CD8-positive, alpha-beta memory T cell (primary cell): Measurements from ENCODE around the gene GPHN. TPM values are rescaled to one million over a fixed set of nuclear protein-coding genes. Genes with fewer than 3 reads are reported as not detected.
"Not testable (repeated sequence)": the region's sequence is repeated elsewhere in the genome, so short reads cannot be mapped to it uniquely, and the experiment has no call there.

Source experiments
- CTCF ChIA-PET: fragments of 350-600 bp; sonication (Branson Sonifier 250); formaldehyde crosslinking; loops from one replicate; lab custom pipeline; 2021; ENCODE audit warnings: antibody characterized with exemption; lab: Charles Lee
- POLR2A ChIA-PET: fragments of 350-600 bp; sonication (Branson Sonifier 250); formaldehyde crosslinking; loops from one replicate; lab custom pipeline; 2021; ENCODE audit warnings: antibody characterized with exemption; lab: Charles Lee
- DNase-seq, 5 donors: peaks; one replicate each; pipeline versions ENCODE4 v3.0.0 to v3.0.0-alpha.2; 2020 to 2022; ENCODE audit warnings: mixed read lengths in 1 of 5
- H3K27ac ChIP-seq: one replicate; pipeline ENCODE4 v1.7.0; 2013; ENCODE audit warnings: low read depth, mild to moderate bottlenecking, low read length, moderate library complexity
- H3K27me3 ChIP-seq: 2 replicates; pipeline ENCODE4 v1.7.0; 2013; ENCODE audit warnings: low read length, mild to moderate bottlenecking; ENCODE audit not compliant: insufficient read depth, poor library complexity, severe bottlenecking
- H3K36me3 ChIP-seq: 2 replicates; pipeline ENCODE4 v1.7.0; 2013; ENCODE audit warnings: mild to moderate bottlenecking, low read length, moderate library complexity; ENCODE audit not compliant: insufficient read depth
- H3K4me1 ChIP-seq: 2 replicates; pipeline ENCODE4 v1.7.0; 2013; ENCODE audit warnings: mild to moderate bottlenecking, low read length, moderate library complexity; ENCODE audit not compliant: insufficient read depth
- H3K4me3 ChIP-seq: 2 replicates; pipeline ENCODE4 v1.7.0; 2013; ENCODE audit warnings: mild to moderate bottlenecking, low read length
- H3K9me3 ChIP-seq: 2 replicates; pipeline ENCODE4 v1.7.0; 2013; ENCODE audit warnings: mild to moderate bottlenecking, low read length
- H3K27ac Mint-ChIP-seq, 8 donors: one replicate each; pipeline ENCODE4 v1.8.0; 2020 to 2021; ENCODE audit warnings: mixed read lengths in 8 of 8, mild to moderate bottlenecking in 6 of 8, inconsistent platforms in 3 of 8, moderate library complexity in 3 of 8
- H3K27me3 Mint-ChIP-seq, 2 donors: one replicate each; pipeline ENCODE4 v1.8.0; 2020 to 2021; ENCODE audit warnings: mixed read lengths in 2 of 2, mild to moderate bottlenecking in 1 of 2, moderate library complexity in 1 of 2
- H3K36me3 Mint-ChIP-seq, 3 donors: one replicate each; pipeline ENCODE4 v1.8.0; 2020 to 2021; ENCODE audit warnings: mixed read lengths in 3 of 3, inconsistent platforms in 1 of 3, mild to moderate bottlenecking in 1 of 3
- H3K4me1 Mint-ChIP-seq, 3 donors: one replicate each; pipeline ENCODE4 v1.8.0; 2020 to 2021; ENCODE audit warnings: mixed read lengths in 3 of 3, inconsistent platforms in 1 of 3, mild to moderate bottlenecking in 1 of 3
- H3K4me3 Mint-ChIP-seq, 7 donors: one replicate each; pipeline ENCODE4 v1.8.0; 2020 to 2021; ENCODE audit warnings: mixed read lengths in 7 of 7, mild to moderate bottlenecking in 6 of 7, moderate library complexity in 4 of 7, inconsistent platforms in 2 of 7
- H3K9me3 Mint-ChIP-seq, 5 donors: one replicate each; pipeline ENCODE4 v1.8.0; 2020 to 2022; ENCODE audit warnings: mixed read lengths in 5 of 5, mild to moderate bottlenecking in 3 of 5, moderate library complexity in 2 of 5, inconsistent platforms in 1 of 5
- polyA plus RNA-seq: library from polyadenylated mRNA; unstranded; fragments of 300-500 nt; fragmentation: Illumina TruSeq; gene quantifications from one replicate; pipeline ENCODE4 v1.2.3, GENCODE V29; 2021
- total RNA-seq, 2 experiments: library from RNA; stranded (reverse); gene quantifications; one replicate each; pipeline ENCODE4 v1.2.3, GENCODE V29; 2021

The GPHN gene
- total and polyA plus RNA-seq, 3 experiments from 2014 or later, result 6.3 to 14.8 (median 12.1) TPM

DNA sequence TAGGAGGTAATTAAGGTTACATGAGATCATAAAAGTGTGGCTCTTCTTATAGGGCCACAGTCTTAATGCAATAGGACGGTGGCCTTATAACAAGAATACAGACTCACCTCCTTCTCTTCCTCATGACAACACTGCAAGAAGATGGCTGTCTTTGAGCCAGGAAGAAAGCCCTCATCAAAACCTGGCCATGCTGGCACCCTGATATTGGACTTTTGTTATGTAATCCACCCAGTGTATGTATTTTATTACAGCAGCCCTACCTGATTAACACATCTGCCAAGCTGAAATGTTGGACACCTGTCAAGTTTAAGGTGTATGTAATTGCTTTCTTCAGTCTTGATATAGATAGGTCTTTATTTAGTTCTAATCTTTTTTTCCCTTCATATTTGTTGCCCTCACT lies 217.0 kb downstream of the GPHN start:
- Mint-ChIP-seq H3K4me3 (no peak overlapping the region), H3K27me3 (peaks cover 0 to 1% of the 10 kb centered on the region in 2 donors), H3K27ac (no peak overlapping the region), H3K4me1 (no peaks in the 10 kb centered on the region), H3K9me3 (peaks cover 12 to 44% (median 24%) of the 10 kb centered on the region in 5 donors), H3K36me3 (peaks cover 0 to 59% (median 2%) of the 10 kb centered on the region in 3 donors)
- Histone ChIP-seq H3K4me1 (no peaks in the 10 kb centered on the region), H3K36me3 (no peaks in the 10 kb centered on the region), H3K27me3 (no peaks in the 10 kb centered on the region), H3K4me3 (no peak overlapping the region), H3K27ac (no peak overlapping the region), H3K9me3 (no peaks in the 10 kb centered on the region)
- no peak for DNase-seq
- POLR2A ChIA-PET, result no interaction called here
- CTCF ChIA-PET, result no interaction called here

GRCh38 chr14:66731298-66731697 lies 223.4 kb downstream of the GPHN start:
- H3K4me1 ChIP-seq, H3K4me1 Mint-ChIP-seq, H3K27ac Mint-ChIP-seq, H3K36me3 ChIP-seq, H3K27me3 Mint-ChIP-seq, H3K27ac ChIP-seq, H3K9me3 ChIP-seq, H3K27me3 ChIP-seq, DNase-seq, CTCF ChIA-PET, POLR2A ChIA-PET, H3K4me3 ChIP-seq: not testable (repeated sequence)
- H3K9me3 Mint-ChIP-seq, result peaks cover 21 to 58% (median 40%) of the 10 kb centered on the region in 5 donors
- peak overlapping the region in 1 of 7 donors; percentile 23 for H3K4me3 Mint-ChIP-seq
- H3K36me3 Mint-ChIP-seq, result peaks cover 0 to 68% (median 2%) of the 10 kb centered on the region in 3 donors

DNA sequence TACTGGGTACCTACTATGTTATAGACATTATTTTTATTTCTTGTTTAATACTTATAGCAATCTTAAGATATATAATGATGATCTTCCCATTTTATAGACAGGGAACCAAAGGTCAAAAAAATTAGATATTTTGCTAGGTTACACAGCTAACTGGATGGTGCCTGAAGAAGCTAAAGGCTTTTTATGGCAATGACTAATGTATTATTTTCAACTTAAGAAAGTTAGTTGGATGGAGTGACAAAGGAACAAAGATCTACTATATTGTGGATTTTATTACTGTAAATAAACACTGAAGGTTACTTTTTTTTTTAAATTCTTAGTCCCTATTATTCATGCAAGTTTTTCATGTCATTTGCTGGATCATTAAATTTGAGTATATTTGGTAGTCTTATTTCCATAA lies 227.9 kb downstream of the GPHN start:
- H3K9me3 Mint-ChIP-seq, result peaks cover 17 to 38% (median 30%) of the 10 kb centered on the region in 5 donors
- peaks cover 0 to 1% of the 10 kb centered on the region in 2 donors for H3K27me3 Mint-ChIP-seq
- ChIA-PET CTCF (no interaction called here), POLR2A (no interaction called here)
- Histone ChIP-seq H3K4me3 (no peak overlapping the region), H3K36me3 (no peaks in the 10 kb centered on the region), H3K27ac (no peak overlapping the region), H3K27me3 (no peaks in the 10 kb centered on the region), H3K4me1 (no peaks in the 10 kb centered on the region), H3K9me3 (no peaks in the 10 kb centered on the region)
- no peaks in the 10 kb centered on the region for H3K4me1 Mint-ChIP-seq
- DNase-seq, result no peak
- peaks cover 0 to 51% (median 0%) of the 10 kb centered on the region in 3 donors for H3K36me3 Mint-ChIP-seq
- H3K4me3 Mint-ChIP-seq, result no peak overlapping the region
- no peak overlapping the region for H3K27ac Mint-ChIP-seq

- Mint-ChIP-seq H3K27ac (no peak overlapping the region), H3K27me3 (no peaks in the 10 kb centered on the region), H3K9me3 (peaks cover 6 to 18% (median 16%) of the 10 kb centered on the region in 5 donors), H3K4me3 (no peak overlapping the region), H3K36me3 (peaks cover 0 to 26% (median 3%) of the 10 kb centered on the region in 3 donors), H3K4me1 (no peaks in the 10 kb centered on the region)
- no peak overlapping the region for H3K27ac ChIP-seq
- DNase-seq, result no peak
- H3K4me1 ChIP-seq, result no peaks in the 10 kb centered on the region
- H3K9me3 ChIP-seq, result no peaks in the 10 kb centered on the region
- H3K4me3 ChIP-seq, result no peak overlapping the region
- CTCF ChIA-PET, result no interaction called here
- POLR2A ChIA-PET, result no interaction called here
- no peaks in the 10 kb centered on the region for H3K27me3 ChIP-seq
- H3K36me3 ChIP-seq, result no peaks in the 10 kb centered on the region
Observed at GRCh38 chr14:66739826-66740225, 231.9 kb downstream of the GPHN start.

DNA sequence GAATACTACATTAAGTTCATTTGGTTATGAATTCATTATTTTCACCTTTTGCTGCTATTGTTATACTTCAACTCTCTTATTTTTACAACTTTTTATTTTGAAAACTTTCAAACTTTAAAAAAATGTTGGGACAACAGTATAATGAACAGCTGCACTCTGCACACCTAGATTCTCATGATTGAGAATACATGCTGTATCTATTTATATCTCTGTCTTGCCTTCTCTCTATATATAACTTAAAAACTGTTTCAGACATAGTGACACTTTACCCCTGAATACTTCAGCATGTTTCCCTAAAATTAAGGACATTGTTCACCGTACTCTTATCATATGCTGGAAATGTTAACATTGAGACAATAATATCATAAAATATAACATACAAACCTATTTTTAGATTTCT lies 237.1 kb downstream of the GPHN start:
- no peak overlapping the region for H3K4me3 ChIP-seq
- no peaks in the 10 kb centered on the region for H3K27me3 Mint-ChIP-seq
- peaks cover 0 to 7% (median 3%) of the 10 kb centered on the region in 3 donors for H3K36me3 Mint-ChIP-seq
- ChIA-PET CTCF (no interaction called here), POLR2A (no interaction called here)
- H3K4me1 Mint-ChIP-seq, result no peaks in the 10 kb centered on the region
- H3K9me3 Mint-ChIP-seq, result peaks cover 0 to 6% (median 4%) of the 10 kb centered on the region in 5 donors
- H3K4me3 Mint-ChIP-seq, result no peak overlapping the region
- DNase-seq, result no peak
- no peak overlapping the region for H3K27ac ChIP-seq
- H3K27me3 ChIP-seq, result no peaks in the 10 kb centered on the region
- H3K27ac Mint-ChIP-seq, result no peak overlapping the region
- H3K4me1 ChIP-seq, result no peaks in the 10 kb centered on the region
- no peaks in the 10 kb centered on the region for H3K9me3 ChIP-seq
- no peaks in the 10 kb centered on the region for H3K36me3 ChIP-seq

DNA sequence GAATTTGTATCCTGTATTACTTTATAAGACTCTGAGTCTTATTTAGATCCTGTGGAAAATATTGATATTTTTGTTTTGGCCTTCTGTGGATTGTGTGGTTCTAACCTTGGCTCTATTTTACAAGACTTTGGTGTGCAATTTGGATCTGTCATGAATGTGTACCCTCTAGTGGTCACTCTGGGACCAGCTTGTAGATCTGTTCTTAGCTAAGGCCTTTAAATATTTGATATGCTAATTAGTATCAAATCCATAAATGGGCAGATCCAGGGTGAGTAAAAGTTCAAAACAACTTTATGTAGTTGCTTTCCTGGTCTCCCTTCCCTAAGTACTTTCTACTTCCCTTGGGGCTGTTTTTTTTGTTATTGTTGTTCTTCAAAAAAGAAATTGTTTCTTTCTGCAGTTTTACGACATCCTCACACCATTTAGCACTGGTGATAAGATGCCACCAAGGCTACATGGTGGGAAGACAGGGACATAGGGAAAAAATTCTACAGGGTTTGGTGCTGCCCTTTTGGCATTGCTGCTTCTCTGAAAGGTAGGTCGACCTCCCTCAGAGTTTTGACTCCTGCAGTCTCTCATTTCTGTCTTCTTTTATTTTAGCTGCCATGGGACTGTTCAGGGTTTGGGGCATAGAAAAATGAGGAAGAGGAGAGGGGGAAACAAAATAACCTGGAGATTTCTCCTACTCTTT lies 238.5 kb downstream of the GPHN start:
- POLR2A ChIA-PET, result no interaction called here
- peak in 1 of 5 donors; percentile 1 for DNase-seq
- no peaks in the 10 kb centered on the region for H3K27me3 Mint-ChIP-seq
- CTCF ChIA-PET, result no interaction called here
- H3K36me3 Mint-ChIP-seq, result peaks cover 0 to 4% (median 3%) of the 10 kb centered on the region in 3 donors
- no peak overlapping the region for H3K4me3 ChIP-seq
- no peaks in the 10 kb centered on the region for H3K9me3 ChIP-seq
- H3K27me3 ChIP-seq, result no peaks in the 10 kb centered on the region
- no peak overlapping the region for H3K27ac ChIP-seq
- no peaks in the 10 kb centered on the region for H3K4me1 Mint-ChIP-seq
- H3K4me3 Mint-ChIP-seq, result no peak overlapping the region
- H3K9me3 Mint-ChIP-seq, result peaks cover 0 to 3% (median 0%) of the 10 kb centered on the region in 5 donors
- H3K36me3 ChIP-seq, result no peaks in the 10 kb centered on the region
- no peaks in the 10 kb centered on the region for H3K4me1 ChIP-seq
- no peak overlapping the region for H3K27ac Mint-ChIP-seq

DNA sequence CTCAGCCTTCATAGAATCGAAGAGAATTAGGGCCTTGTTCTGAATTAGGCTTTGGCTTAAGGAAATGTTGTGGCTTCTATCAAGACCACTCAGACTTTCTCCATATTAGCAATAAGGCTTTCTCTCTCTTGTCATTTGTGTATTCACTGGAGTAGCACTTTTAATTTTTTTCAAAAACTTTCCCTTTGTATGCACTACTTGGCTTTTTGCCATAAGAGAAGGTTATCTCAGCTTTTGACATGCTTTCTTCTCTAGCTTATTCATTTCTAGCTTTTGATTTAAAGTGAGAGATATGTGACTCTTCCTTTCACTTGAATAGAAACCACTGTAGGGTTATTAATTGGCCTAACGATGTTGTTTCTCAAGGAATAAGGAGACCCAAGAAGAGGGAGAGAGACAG lies 244.2 kb downstream of the GPHN start:
- no peaks in the 10 kb centered on the region for H3K4me1 ChIP-seq
- peaks cover 0 to 2% (median 0%) of the 10 kb centered on the region in 5 donors for H3K9me3 Mint-ChIP-seq
- CTCF ChIA-PET, result no interaction called here
- H3K9me3 ChIP-seq, result no peaks in the 10 kb centered on the region
- H3K27ac ChIP-seq, result no peak overlapping the region
- DNase-seq, result no peak
- no peaks in the 10 kb centered on the region for H3K27me3 Mint-ChIP-seq
- H3K4me3 ChIP-seq, result no peak overlapping the region
- no peak overlapping the region for H3K27ac Mint-ChIP-seq
- POLR2A ChIA-PET, result no interaction called here
- H3K36me3 ChIP-seq, result no peaks in the 10 kb centered on the region
- no peaks in the 10 kb centered on the region for H3K4me1 Mint-ChIP-seq
- H3K36me3 Mint-ChIP-seq, result peaks cover 0 to 4% (median 0%) of the 10 kb centered on the region in 3 donors
- H3K4me3 Mint-ChIP-seq, result no peak overlapping the region
- H3K27me3 ChIP-seq, result no peaks in the 10 kb centered on the region

DNA sequence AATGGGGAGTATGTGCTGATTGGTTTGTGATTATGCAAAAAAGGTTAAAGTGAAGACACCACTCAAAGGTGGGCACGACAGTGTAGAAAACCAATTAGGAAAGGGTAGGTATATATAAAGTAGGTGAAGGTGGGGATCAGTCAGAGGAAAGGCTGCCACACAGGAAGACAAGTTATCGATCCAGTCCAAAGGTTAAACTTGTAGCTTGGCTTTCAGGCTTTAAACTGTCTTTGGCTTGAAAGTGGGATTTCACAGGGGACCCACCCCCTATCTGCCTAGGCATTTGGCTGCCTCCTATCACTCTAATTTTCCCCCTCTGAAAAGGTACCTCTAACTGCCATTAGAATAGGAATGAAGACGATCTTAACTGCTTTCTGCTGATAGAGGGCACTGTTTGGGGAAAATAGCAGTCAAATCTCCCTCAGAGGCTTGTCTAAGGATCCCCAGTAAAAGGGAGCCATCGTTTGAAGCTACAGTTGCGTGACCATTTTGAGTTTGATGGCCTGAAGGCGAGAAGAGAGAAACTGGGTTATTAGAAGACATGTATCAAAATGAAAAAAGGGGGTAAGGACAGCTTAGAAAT lies 250.2 kb downstream of the GPHN start:
- no peak overlapping the region for H3K4me3 ChIP-seq
- no peaks in the 10 kb centered on the region for H3K9me3 ChIP-seq
- no peaks in the 10 kb centered on the region for H3K27me3 ChIP-seq
- no peaks in the 10 kb centered on the region for H3K4me1 ChIP-seq
- CTCF ChIA-PET, result no interaction called here
- peaks cover 0 to 4% (median 0%) of the 10 kb centered on the region in 5 donors for H3K9me3 Mint-ChIP-seq
- no peak overlapping the region for H3K4me3 Mint-ChIP-seq
- H3K27ac Mint-ChIP-seq, result no peak overlapping the region
- H3K36me3 Mint-ChIP-seq, result peaks cover 0 to 4% (median 0%) of the 10 kb centered on the region in 3 donors
- no peaks in the 10 kb centered on the region for H3K27me3 Mint-ChIP-seq
- no peak overlapping the region for H3K27ac ChIP-seq
- POLR2A ChIA-PET, result no interaction called here
- H3K36me3 ChIP-seq, result no peaks in the 10 kb centered on the region
- no peaks in the 10 kb centered on the region for H3K4me1 Mint-ChIP-seq
- DNase-seq, result no peak
